Heart left ventricle (tissue), 13 donors: ENCODE measurements around the gene DNM1.

Experiments used
- CTCF ChIP-seq, 12 donors: fragments of 200-600 bp; sonication (generic) in 4 of 12; IDR thresholded peaks; one replicate each; pipeline versions ENCODE4 v1.5.0 to v1.8.0; 2018 to 2022; ENCODE audit warnings: antibody characterized with exemption in 12 of 12, mild to moderate bottlenecking in 5 of 12
- POLR2A ChIP-seq, 2 donors: fragments of 450-650 bp; IDR thresholded peaks; one replicate each; pipeline ENCODE4 v1.6.1; 2017; ENCODE audit warnings: antibody characterized with exemption in 2 of 2, mild to moderate bottlenecking in 2 of 2, moderate library complexity in 2 of 2
- donor health status: ischemic (EF 13 %, LVEDD 7.1; RV severe dilation, severe dysfunction).
- donor health status: DM: no; HTN: yes; CAD: no.
- donor health status: DM: no; HTN: no; CAD: no.
- donor health status: ischemic (EF 25% LVEDD 6.9; RV normal size, moderate dysfunction).
- donor health status: ischemic (EF 25% LVEDD 5.7; RV mildly dilated, moderate dysfunction).
- donor health status: ischemic (EF 35%, LVEDD 5.7; RV mildly dilated, moderate dysfunction).
- donor health status: nonischemic (EF 11% LVEDD 7.7; RV severe dilation, severe dysfunction).
- donor health status: DM: yes; HTN: yes; CAD: no.
- donor health status: PGD.
- donor health status: ischemic (EF 29% LVEDD 5.4; RV normal size, mild dysfunction).
- donor health status: nonischemic (EF 23%, LVEDD 6.1; RV moderate dilation, normal function).

GRCh38 chr9:128201441-128202369 lies 1.5 kb upstream of the DNM1 start:
- TF ChIP-seq CTCF (IDR thresholded peaks at IDR 0.05): no peak
- TF ChIP-seq POLR2A (IDR thresholded peaks at IDR 0.05): no peak
